GM23338 (cell line): Measurements from ENCODE around the gene MAPKAPK2. TPM values are rescaled to one million over a fixed set of nuclear protein-coding genes. Genes with fewer than 3 reads are reported as not detected.

Experiments used
- ATAC-seq: fragments of 200-7000 bp; cut with Tn5 transposase; 3 replicates; pipeline ENCODE4 v1.9.1; 2020
- DNase-seq: peaks from one replicate; pipeline ENCODE4 v3.0.0-alpha.2; 2015; ENCODE audit warnings: low spot score
- H2AFZ ChIP-seq: fragments of 200-600 bp; sonication (generic); 2 replicates; pipeline ENCODE4 v1.8.0; 2016; ENCODE audit warnings: antibody characterized with exemption, mild to moderate bottlenecking, moderate library complexity
- H3F3A ChIP-seq: fragments of 200-600 bp; sonication (generic); replicated peaks from 2 replicates; pipeline ENCODE4 v1.8.0; 2017; ENCODE audit warnings: antibody characterized with exemption, mixed run types, low read depth
- H3K27ac ChIP-seq: fragments of 200-600 bp; sonication (generic); 2 replicates; pipeline ENCODE4 v1.6.1; 2016; ENCODE audit warnings: low read depth
- H3K27me3 ChIP-seq: fragments of 200-600 bp; sonication (generic); 2 replicates; pipeline ENCODE4 v1.8.0; 2016; ENCODE audit warnings: mild to moderate bottlenecking, mixed run types, moderate library complexity; ENCODE audit not compliant: insufficient read depth
- H3K36me3 ChIP-seq: fragments of 200-600 bp; sonication (generic); 2 replicates; pipeline ENCODE4 v1.8.0; 2016; ENCODE audit warnings: mild to moderate bottlenecking; ENCODE audit not compliant: insufficient read depth
- H3K4me1 ChIP-seq: fragments of 200-600 bp; sonication (generic); 2 replicates; pipeline ENCODE4 v1.8.0; 2016; ENCODE audit warnings: mild to moderate bottlenecking, moderate library complexity; ENCODE audit not compliant: insufficient read depth
- H3K4me2 ChIP-seq: fragments of 200-600 bp; sonication (generic); 2 replicates; pipeline ENCODE4 v1.7.1; 2017; ENCODE audit warnings: mixed run types
- H3K4me3 ChIP-seq: fragments of 200-600 bp; sonication (generic); 2 replicates; pipeline ENCODE4 v1.6.1; 2016; ENCODE audit warnings: mixed run types
- H3K79me2 ChIP-seq: fragments of 200-600 bp; sonication (generic); replicated peaks from 2 replicates; pipeline ENCODE4 v1.8.0; 2017; ENCODE audit warnings: mild to moderate bottlenecking; ENCODE audit not compliant: insufficient read depth
- H3K9me2 ChIP-seq: fragments of 200-600 bp; sonication (generic); 2 replicates; pipeline ENCODE4 v1.8.0; 2017; ENCODE audit not compliant: insufficient read depth
- H4K20me1 ChIP-seq: fragments of 200-600 bp; sonication (generic); replicated peaks from 2 replicates; pipeline ENCODE4 v1.8.0; 2017; ENCODE audit warnings: mild to moderate bottlenecking; ENCODE audit not compliant: insufficient read depth
- H3K27ac Mint-ChIP-seq: 2 replicates; pipeline ENCODE4 v1.8.0; 2020; ENCODE audit warnings: inconsistent platforms, mild to moderate bottlenecking, moderate library complexity, mixed read lengths
- H3K27me3 Mint-ChIP-seq: 3 replicates; pipeline ENCODE4 v1.8.0; 2022; ENCODE audit warnings: low read depth, mild to moderate bottlenecking, moderate library complexity, mixed read lengths, inconsistent platforms; ENCODE audit not compliant: insufficient read depth, poor library complexity
- H3K36me3 Mint-ChIP-seq: 3 replicates; pipeline ENCODE4 v1.8.0; 2021; ENCODE audit warnings: low read depth, mild to moderate bottlenecking, inconsistent platforms, moderate library complexity, mixed read lengths
- H3K4me1 Mint-ChIP-seq: 3 replicates; pipeline ENCODE4 v1.8.0; 2020; ENCODE audit warnings: mild to moderate bottlenecking, inconsistent platforms, mixed read lengths
- H3K4me3 Mint-ChIP-seq: 3 replicates; pipeline ENCODE4 v1.8.0; 2021; ENCODE audit warnings: moderate library complexity, mild to moderate bottlenecking, inconsistent platforms, mixed read lengths
- H3K9me3 Mint-ChIP-seq: 3 replicates; pipeline ENCODE4 v1.8.0; 2020; ENCODE audit warnings: moderate library complexity, mild to moderate bottlenecking, inconsistent platforms, mixed read lengths
- CREB1 ChIP-seq: fragments of 250-450 bp; sonication (Bioruptor Pico); IDR thresholded peaks from 2 replicates; pipeline ENCODE4 v1.5.0; 2020; ENCODE audit warnings: low read depth, mild to moderate bottlenecking, moderate library complexity
- CTCF ChIP-seq, 2 experiments: fragments of 200-600 bp in 1 of 2; sonication (generic) in 1 of 2; conservative IDR thresholded peaks; 2 replicates each; pipeline versions ENCODE4 v1.5.1 to v1.6.1; 2016 to 2017; ENCODE audit warnings: antibody characterized with exemption in 2 of 2, low read depth in 2 of 2, mild to moderate bottlenecking in 2 of 2, moderate library complexity in 1 of 2
- EZH2 ChIP-seq: fragments of 200-600 bp; sonication (generic); IDR thresholded peaks from one replicate; pipeline ENCODE4 v1.8.0; 2017; ENCODE audit warnings: antibody characterized with exemption, mild to moderate bottlenecking, low read depth; ENCODE audit not compliant: unreplicated experiment
- EZH2phosphoT487 ChIP-seq: fragments of 200-600 bp; sonication (generic); IDR thresholded peaks from one replicate; pipeline ENCODE4 v1.8.1; 2018; ENCODE audit warnings: antibody characterized with exemption; ENCODE audit not compliant: unreplicated experiment
- JUNB ChIP-seq: IDR thresholded peaks from one replicate; pipeline ENCODE4 v1.6.1; 2016; ENCODE audit warnings: antibody characterized with exemption; ENCODE audit not compliant: unreplicated experiment
- POLR2AphosphoS5 ChIP-seq: IDR thresholded peaks from 2 replicates; pipeline ENCODE4 v1.6.1; 2016; ENCODE audit warnings: antibody characterized with exemption, low read depth
- REST ChIP-seq: IDR thresholded peaks from one replicate; pipeline ENCODE4 v1.6.1; 2018; ENCODE audit warnings: antibody characterized with exemption; ENCODE audit not compliant: unreplicated experiment
- STAT1 ChIP-seq: IDR thresholded peaks from one replicate; pipeline ENCODE4 v1.6.1; 2016; ENCODE audit warnings: antibody characterized with exemption; ENCODE audit not compliant: unreplicated experiment
- ZNF114 ChIP-seq: fragments of 250-450 bp; sonication (Bioruptor Pico); IDR thresholded peaks from 2 replicates; pipeline ENCODE4 v1.5.0; 2020; ENCODE audit warnings: mild to moderate bottlenecking, moderate library complexity
- ZNF462 ChIP-seq: fragments of 250-450 bp; sonication (Bioruptor Pico); IDR thresholded peaks from 2 replicates; pipeline ENCODE4 v1.5.0; 2020; ENCODE audit warnings: mild to moderate bottlenecking, moderate library complexity
- polyA plus RNA-seq: library from polyadenylated mRNA; unstranded; fragments of >200 nt; fragmentation: Nextera tagmentation; extraction: Ambion mirVana; gene quantifications from 2 replicates; pipeline ENCODE4 v1.2.1, GENCODE V29; 2016
- total RNA-seq: library from RNA; depleted of rRNA; stranded (reverse); fragments of >200 nt; shearing (Covaris generic); gene quantifications from 2 replicates; pipeline ENCODE4 v1.2.3, GENCODE V29; 2014
- TF ChIP-seq, protein P1 (sequence below): IDR thresholded peaks from 2 replicates; pipeline ENCODE4 v1.6.1; 2016; ENCODE audit warnings: antibody characterized with exemption

Gene MAPKAPK2
- total and polyA plus RNA-seq, 2 experiments from 2014 or later, result 10.1 to 30.4 TPM

DNA sequence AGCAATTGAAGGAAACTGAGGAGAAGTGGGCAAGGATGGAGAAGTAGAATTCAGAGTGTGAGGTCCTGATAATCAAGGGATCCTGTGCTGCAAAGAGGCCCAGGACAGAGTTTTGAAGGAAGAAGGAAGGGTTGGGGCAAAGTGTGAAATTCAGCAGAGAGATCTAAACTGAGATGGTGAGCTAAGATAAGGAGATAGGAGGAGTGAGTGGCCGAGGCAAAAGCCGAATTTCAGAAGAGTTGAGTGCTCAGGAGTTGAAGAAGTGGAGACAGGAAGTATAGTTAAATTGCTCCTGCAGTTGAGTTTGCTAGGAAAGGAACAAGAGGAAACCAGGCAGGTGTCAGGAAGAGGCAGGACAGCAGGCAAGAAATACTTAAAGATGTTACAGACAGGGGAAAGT, 16.4 kb upstream of the MAPKAPK2 start (continued):
- TF ChIP-seq ZNF462 (CRISPR knock-in tag), result no peak
- TF ChIP-seq STAT1, result no peak
- TF ChIP-seq, protein P1, sequence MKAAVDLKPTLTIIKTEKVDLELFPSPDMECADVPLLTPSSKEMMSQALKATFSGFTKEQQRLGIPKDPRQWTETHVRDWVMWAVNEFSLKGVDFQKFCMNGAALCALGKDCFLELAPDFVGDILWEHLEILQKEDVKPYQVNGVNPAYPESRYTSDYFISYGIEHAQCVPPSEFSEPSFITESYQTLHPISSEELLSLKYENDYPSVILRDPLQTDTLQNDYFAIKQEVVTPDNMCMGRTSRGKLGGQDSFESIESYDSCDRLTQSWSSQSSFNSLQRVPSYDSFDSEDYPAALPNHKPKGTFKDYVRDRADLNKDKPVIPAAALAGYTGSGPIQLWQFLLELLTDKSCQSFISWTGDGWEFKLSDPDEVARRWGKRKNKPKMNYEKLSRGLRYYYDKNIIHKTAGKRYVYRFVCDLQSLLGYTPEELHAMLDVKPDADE, result no peak
- TF ChIP-seq CREB1 (CRISPR knock-in tag), result no peak
- TF ChIP-seq JUNB, result no peak
- no peak for TF ChIP-seq ZNF114 (CRISPR knock-in tag)
- TF ChIP-seq EZH2phosphoT487, result no peak

DNA sequence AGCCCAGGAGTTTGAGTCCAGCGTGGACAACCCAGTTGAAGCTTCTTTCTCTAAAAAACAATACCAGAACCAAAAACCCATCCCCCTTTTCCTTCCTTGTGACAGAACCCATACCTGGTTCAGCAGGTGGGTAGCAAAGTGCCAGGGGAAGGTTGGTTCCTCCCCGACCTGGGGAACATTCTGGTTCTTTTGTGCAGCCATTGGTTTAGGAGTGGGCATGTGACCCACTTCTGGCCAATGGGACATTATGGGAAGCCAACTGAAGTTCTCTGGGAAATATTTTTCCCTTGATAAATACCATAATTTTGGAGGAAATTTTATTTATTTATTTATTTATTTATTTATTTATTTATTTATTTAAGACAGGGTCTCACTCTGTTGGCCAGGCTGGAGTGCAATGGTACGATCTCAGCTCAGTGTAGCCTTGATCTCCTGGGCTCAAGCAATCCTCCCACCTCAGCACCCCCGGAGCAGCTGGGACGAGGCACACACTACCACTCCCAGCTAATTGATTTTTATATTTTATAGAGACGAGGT, 15.8 kb upstream of the MAPKAPK2 start:
- no peak overlapping the region for H3K4me3 ChIP-seq
- no peaks in the 10 kb centered on the region for H3K9me3 Mint-ChIP-seq
- H2AFZ ChIP-seq, result no peak overlapping the region
- TF ChIP-seq CREB1 (CRISPR knock-in tag), result no peak
- TF ChIP-seq CTCF (conservative IDR thresholded peaks at IDR 0.05; ENCODE audit: low read depth in 2 of 2), result no peak
- TF ChIP-seq REST, result no peak
- TF ChIP-seq EZH2, result no peak
- no peak for TF ChIP-seq ZNF114 (CRISPR knock-in tag)
- TF ChIP-seq, protein P1, result no peak
- no peak for TF ChIP-seq POLR2AphosphoS5
- TF ChIP-seq STAT1, result no peak

More for the DNA sequence above, 15.8 kb upstream of the MAPKAPK2 start:
- DNase-seq (no peak), ATAC-seq (no peak)
- Histone ChIP-seq H3F3A (no peaks in the 10 kb centered on the region), H4K20me1 (no peaks in the 10 kb centered on the region), H3K9me2 (no peaks in the 10 kb centered on the region), H3K4me1 (peaks cover 28% of the 10 kb centered on the region), H3K27ac (no peak overlapping the region), H3K4me2 (no peak overlapping the region), H3K79me2 (no peaks in the 10 kb centered on the region), H3K27me3 (peaks cover 1% of the 10 kb centered on the region; the same call in 1 of the 2 replicates), H3K36me3 (no peaks in the 10 kb centered on the region)
- Mint-ChIP-seq H3K4me1 (peaks cover 6% of the 10 kb centered on the region; the same call in 2 of the 3 replicates), H3K4me3 (no peak overlapping the region), H3K36me3 (no peaks in the 10 kb centered on the region), H3K27ac (no peak overlapping the region), H3K27me3 (peaks cover 4% of the 10 kb centered on the region)
